Measurements from ENCODE around the gene ELAC2.

- TF ChIP-seq CTCF (IDR thresholded peaks at IDR 0.05): no peak
- TF ChIP-seq POLR2A (IDR thresholded peaks at IDR 0.05): no peak
Measured at GRCh38 chr17:12979246-12979645, 38.6 kb downstream of the ELAC2 start.
